ENCODE data around the gene AADAC.

GRCh38 chr3:151800431-151800830 is 13.5 kb upstream of the AADAC start:
- TF ChIP-seq, protein P1, sequence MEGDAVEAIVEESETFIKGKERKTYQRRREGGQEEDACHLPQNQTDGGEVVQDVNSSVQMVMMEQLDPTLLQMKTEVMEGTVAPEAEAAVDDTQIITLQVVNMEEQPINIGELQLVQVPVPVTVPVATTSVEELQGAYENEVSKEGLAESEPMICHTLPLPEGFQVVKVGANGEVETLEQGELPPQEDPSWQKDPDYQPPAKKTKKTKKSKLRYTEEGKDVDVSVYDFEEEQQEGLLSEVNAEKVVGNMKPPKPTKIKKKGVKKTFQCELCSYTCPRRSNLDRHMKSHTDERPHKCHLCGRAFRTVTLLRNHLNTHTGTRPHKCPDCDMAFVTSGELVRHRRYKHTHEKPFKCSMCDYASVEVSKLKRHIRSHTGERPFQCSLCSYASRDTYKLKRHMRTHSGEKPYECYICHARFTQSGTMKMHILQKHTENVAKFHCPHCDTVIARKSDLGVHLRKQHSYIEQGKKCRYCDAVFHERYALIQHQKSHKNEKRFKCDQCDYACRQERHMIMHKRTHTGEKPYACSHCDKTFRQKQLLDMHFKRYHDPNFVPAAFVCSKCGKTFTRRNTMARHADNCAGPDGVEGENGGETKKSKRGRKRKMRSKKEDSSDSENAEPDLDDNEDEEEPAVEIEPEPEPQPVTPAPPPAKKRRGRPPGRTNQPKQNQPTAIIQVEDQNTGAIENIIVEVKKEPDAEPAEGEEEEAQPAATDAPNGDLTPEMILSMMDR (IDR thresholded peaks at IDR 0.05; ENCODE audit: poor library complexity, severe bottlenecking): no peak
- TF ChIP-seq SMC3 (conservative IDR thresholded peaks at IDR 0.05; ENCODE audit: poor library complexity) (no peak), RAD21 (conservative IDR thresholded peaks at IDR 0.05) (no peak), POLR2AphosphoS5 (IDR thresholded peaks at IDR 0.05) (no peak), EP300 (conservative IDR thresholded peaks at IDR 0.05; ENCODE audit: poor library complexity, severe bottlenecking) (no peak), EZH2 (IDR thresholded peaks at IDR 0.05; ENCODE audit: borderline replicate concordance, insufficient read depth, low read length, poor library complexity, severe bottlenecking) (no peak), TAF1 (IDR thresholded peaks at IDR 0.05; ENCODE audit: low read depth) (no peak), MXI1 (conservative IDR thresholded peaks at IDR 0.05; ENCODE audit: poor library complexity, severe bottlenecking) (no peak)
- TF ChIP-seq, protein P2, sequence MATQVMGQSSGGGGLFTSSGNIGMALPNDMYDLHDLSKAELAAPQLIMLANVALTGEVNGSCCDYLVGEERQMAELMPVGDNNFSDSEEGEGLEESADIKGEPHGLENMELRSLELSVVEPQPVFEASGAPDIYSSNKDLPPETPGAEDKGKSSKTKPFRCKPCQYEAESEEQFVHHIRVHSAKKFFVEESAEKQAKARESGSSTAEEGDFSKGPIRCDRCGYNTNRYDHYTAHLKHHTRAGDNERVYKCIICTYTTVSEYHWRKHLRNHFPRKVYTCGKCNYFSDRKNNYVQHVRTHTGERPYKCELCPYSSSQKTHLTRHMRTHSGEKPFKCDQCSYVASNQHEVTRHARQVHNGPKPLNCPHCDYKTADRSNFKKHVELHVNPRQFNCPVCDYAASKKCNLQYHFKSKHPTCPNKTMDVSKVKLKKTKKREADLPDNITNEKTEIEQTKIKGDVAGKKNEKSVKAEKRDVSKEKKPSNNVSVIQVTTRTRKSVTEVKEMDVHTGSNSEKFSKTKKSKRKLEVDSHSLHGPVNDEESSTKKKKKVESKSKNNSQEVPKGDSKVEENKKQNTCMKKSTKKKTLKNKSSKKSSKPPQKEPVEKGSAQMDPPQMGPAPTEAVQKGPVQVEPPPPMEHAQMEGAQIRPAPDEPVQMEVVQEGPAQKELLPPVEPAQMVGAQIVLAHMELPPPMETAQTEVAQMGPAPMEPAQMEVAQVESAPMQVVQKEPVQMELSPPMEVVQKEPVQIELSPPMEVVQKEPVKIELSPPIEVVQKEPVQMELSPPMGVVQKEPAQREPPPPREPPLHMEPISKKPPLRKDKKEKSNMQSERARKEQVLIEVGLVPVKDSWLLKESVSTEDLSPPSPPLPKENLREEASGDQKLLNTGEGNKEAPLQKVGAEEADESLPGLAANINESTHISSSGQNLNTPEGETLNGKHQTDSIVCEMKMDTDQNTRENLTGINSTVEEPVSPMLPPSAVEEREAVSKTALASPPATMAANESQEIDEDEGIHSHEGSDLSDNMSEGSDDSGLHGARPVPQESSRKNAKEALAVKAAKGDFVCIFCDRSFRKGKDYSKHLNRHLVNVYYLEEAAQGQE (IDR thresholded peaks at IDR 0.05; ENCODE audit: borderline replicate concordance): no peak
